ENCODE data around the gene ZNF598. TPM values are rescaled to one million over a fixed set of nuclear protein-coding genes. Genes with fewer than 3 reads are reported as not detected.
A peak's percentile ranks its signal among the peaks of the same experiment; 100 is the strongest.

The ZNF598 gene
- total RNA-seq, 1 experiment from 2014 or later: 57.4 TPM

- TF ChIP-seq, protein P1, sequence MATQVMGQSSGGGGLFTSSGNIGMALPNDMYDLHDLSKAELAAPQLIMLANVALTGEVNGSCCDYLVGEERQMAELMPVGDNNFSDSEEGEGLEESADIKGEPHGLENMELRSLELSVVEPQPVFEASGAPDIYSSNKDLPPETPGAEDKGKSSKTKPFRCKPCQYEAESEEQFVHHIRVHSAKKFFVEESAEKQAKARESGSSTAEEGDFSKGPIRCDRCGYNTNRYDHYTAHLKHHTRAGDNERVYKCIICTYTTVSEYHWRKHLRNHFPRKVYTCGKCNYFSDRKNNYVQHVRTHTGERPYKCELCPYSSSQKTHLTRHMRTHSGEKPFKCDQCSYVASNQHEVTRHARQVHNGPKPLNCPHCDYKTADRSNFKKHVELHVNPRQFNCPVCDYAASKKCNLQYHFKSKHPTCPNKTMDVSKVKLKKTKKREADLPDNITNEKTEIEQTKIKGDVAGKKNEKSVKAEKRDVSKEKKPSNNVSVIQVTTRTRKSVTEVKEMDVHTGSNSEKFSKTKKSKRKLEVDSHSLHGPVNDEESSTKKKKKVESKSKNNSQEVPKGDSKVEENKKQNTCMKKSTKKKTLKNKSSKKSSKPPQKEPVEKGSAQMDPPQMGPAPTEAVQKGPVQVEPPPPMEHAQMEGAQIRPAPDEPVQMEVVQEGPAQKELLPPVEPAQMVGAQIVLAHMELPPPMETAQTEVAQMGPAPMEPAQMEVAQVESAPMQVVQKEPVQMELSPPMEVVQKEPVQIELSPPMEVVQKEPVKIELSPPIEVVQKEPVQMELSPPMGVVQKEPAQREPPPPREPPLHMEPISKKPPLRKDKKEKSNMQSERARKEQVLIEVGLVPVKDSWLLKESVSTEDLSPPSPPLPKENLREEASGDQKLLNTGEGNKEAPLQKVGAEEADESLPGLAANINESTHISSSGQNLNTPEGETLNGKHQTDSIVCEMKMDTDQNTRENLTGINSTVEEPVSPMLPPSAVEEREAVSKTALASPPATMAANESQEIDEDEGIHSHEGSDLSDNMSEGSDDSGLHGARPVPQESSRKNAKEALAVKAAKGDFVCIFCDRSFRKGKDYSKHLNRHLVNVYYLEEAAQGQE (IDR thresholded peaks at IDR 0.05; ENCODE audit: low read depth): no peak
- TF ChIP-seq ELF1 (IDR thresholded peaks at IDR 0.05; ENCODE audit: borderline replicate concordance, low read depth) (no peak), SRF (IDR thresholded peaks at IDR 0.05; ENCODE audit: low read depth) (no peak), POLR2AphosphoS5 (IDR thresholded peaks at IDR 0.05; ENCODE audit: low read depth, low read length) (no peak), POLR2A (IDR thresholded peaks at IDR 0.05; ENCODE audit: borderline replicate concordance, extremely low read depth, insufficient read depth, insufficient read length) (no peak), ATF3 (IDR thresholded peaks at IDR 0.05) (no peak), CEBPB (IDR thresholded peaks at IDR 0.05; ENCODE audit: low read depth) (no peak), CBX3 (IDR thresholded peaks at IDR 0.05; ENCODE audit: low read depth) (no peak)
These were observed 43.2 kb downstream of the ZNF598 start, which contains the start of gene RNF151 (continued) for GRCh38 chr16:1966460-1966859.

GRCh38 chr16:1965396-1966001 lies 44.1 kb downstream of the ZNF598 start:
- POLR2A ChIA-PET: interaction anchor here (0.6 to 5.9 kb wide), 28 partner anchors 8 to 1054 kb away, joined by 3 to 104 read pairs (median 5); partner anchors contain the start of genes FAHD1, GFER, HAGH and MEIOB
- no peaks in the 10 kb centered on the region for H3K27me3 ChIP-seq (ENCODE audit: insufficient read depth, low read length)
- TF ChIP-seq SP1 (IDR thresholded peaks at IDR 0.05; ENCODE audit: low read depth): no peak
- TF ChIP-seq POLR2AphosphoS5 (IDR thresholded peaks at IDR 0.05; ENCODE audit: low read depth, low read length): no peak
- TF ChIP-seq, protein P2, sequence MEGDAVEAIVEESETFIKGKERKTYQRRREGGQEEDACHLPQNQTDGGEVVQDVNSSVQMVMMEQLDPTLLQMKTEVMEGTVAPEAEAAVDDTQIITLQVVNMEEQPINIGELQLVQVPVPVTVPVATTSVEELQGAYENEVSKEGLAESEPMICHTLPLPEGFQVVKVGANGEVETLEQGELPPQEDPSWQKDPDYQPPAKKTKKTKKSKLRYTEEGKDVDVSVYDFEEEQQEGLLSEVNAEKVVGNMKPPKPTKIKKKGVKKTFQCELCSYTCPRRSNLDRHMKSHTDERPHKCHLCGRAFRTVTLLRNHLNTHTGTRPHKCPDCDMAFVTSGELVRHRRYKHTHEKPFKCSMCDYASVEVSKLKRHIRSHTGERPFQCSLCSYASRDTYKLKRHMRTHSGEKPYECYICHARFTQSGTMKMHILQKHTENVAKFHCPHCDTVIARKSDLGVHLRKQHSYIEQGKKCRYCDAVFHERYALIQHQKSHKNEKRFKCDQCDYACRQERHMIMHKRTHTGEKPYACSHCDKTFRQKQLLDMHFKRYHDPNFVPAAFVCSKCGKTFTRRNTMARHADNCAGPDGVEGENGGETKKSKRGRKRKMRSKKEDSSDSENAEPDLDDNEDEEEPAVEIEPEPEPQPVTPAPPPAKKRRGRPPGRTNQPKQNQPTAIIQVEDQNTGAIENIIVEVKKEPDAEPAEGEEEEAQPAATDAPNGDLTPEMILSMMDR (IDR thresholded peaks at IDR 0.05 in 2 of 3, conservative IDR thresholded peaks at IDR 0.05 in 1 of 3; ENCODE audit: borderline replicate concordance in 1 of 3, insufficient read depth in 1 of 3, low read depth in 2 of 3, low read length in 2 of 3): no peak
- no peak for TF ChIP-seq EGR1 (IDR thresholded peaks at IDR 0.05; ENCODE audit: low read depth)
- TF ChIP-seq RAD21 (IDR thresholded peaks at IDR 0.05; ENCODE audit: low read depth): no peak
- TF ChIP-seq YY1 (IDR thresholded peaks at IDR 0.05; ENCODE audit: extremely low read depth, insufficient replicate concordance, low read depth, low read length): no peak
- TF ChIP-seq ZBTB33 (IDR thresholded peaks at IDR 0.05; ENCODE audit: extremely low read depth, insufficient replicate concordance, low read length): no peak
- no peak for TF ChIP-seq ATF3 (IDR thresholded peaks at IDR 0.05)
- peaks cover 60% of the 10 kb centered on the region for H3K79me2 ChIP-seq (ENCODE audit: insufficient read depth, low read length)
- H3K27ac ChIP-seq (ENCODE audit: low read depth, low read length): peak overlapping the region; percentile 94
- H3K9ac ChIP-seq (ENCODE audit: low read length): peak overlapping the region; percentile 93
- peak overlapping the region; percentile 65 to 73 for H3K4me3 ChIP-seq (replicated peaks in 1 of 2; ENCODE audit: low read depth in 1 of 2, low read length in 2 of 2)
- H3K9me3 ChIP-seq (ENCODE audit: control insufficient read depth in 1 of 2, insufficient read depth in 1 of 2, low read depth in 1 of 2, low read length in 2 of 2): no peaks in the 10 kb centered on the region
- BruUV-seq (replicated peaks): TSS peak; percentile 75
- H2AFZ ChIP-seq (ENCODE audit: low read depth, low read length, poor library complexity, severe bottlenecking): no peak overlapping the region
- H3K4me1 ChIP-seq (ENCODE audit: control insufficient read depth in 1 of 2, insufficient read depth in 2 of 2, low read length in 2 of 2): peaks cover 5 to 36% of the 10 kb centered on the region in 2 experiments; a peak in 3 of 4 replicates
- CTCF ChIA-PET: interaction anchor here (0.7 kb wide), 1 partner anchor 13 kb away, joined by 3 read pairs; no protein-coding TSS in a partner anchor
- no peak for DNase-seq (ENCODE audit: low read depth, low spot score)
- peaks cover 6 to 20% of the 10 kb centered on the region in 2 experiments for H3K36me3 ChIP-seq (ENCODE audit: control insufficient read depth in 1 of 2, insufficient read depth in 2 of 2, low read length in 2 of 2)
- H3K4me2 ChIP-seq (ENCODE audit: low read length): peak overlapping the region; percentile 87
- no peaks in the 10 kb centered on the region for H3K9me2 ChIP-seq (ENCODE audit: insufficient read depth)
- peaks cover 11% of the 10 kb centered on the region; the same call in 1 of the 2 replicates for H4K20me1 ChIP-seq (ENCODE audit: insufficient read depth)
- ATAC-seq: no peak
- RAD21 ChIA-PET (ENCODE audit: low non-redundant PET in 1 of 2, low total read pairs in 2 of 2, uncharacterized antibody in 2 of 2, unreplicated experiment in 2 of 2): no interaction called here
- intact Hi-C loops (cut with micrococcal nuclease): no loop called here
